Measurements from ENCODE around the gene CDH23. TPM values are rescaled to one million over a fixed set of nuclear protein-coding genes. Genes with fewer than 3 reads are reported as not detected.

The CDH23 gene
- total RNA-seq, 1 donor from 2014 or later, result 4.5 TPM

DNA sequence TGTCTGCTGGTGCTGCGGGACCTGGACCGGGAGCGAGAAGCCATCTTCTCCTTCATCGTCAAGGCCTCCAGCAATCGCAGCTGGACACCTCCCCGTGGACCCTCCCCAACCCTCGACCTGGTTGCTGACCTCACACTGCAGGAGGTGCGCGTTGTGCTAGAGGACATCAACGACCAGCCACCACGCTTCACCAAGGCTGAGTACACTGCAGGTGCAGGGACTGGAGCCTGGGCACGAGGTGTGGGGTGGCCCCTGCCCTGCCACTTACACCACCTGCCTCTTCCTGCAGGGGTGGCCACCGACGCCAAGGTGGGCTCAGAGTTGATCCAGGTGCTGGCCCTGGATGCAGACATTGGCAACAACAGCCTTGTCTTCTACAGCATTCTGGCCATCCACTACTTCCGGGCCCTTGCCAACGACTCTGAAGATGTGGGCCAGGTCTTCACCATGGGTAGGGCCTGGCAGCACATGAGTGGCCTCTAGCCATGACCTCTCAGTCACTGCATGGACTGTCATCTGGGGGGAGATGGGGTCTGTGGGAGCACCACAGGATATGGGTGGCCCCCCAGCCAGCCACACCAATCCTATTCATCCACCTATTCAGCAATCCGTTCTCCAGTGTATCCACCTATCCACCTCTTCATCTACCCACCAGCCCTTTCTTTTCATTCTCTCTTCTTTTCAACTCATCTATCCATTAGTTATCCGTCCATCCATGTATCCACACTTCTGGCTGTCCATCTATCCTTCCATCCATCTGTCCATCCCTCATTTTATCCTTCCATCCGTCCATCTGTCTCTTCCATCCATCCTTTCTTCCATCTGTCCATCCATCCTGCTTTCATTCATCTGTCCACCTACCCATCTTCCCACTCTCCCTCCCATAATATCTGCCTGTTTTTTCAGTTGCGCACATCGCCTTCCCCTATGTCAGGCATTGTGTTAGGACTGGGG lies 411.1 kb downstream of the CDH23 start:
- intact Hi-C loops (cut with micrococcal nuclease), result no loop called here
- no peaks in the 10 kb centered on the region for H3K36me3 ChIP-seq
- no peak overlapping the region for H3K27ac ChIP-seq (replicated peaks)
- H3K4me3 ChIP-seq, result no peak overlapping the region
- DNase-seq, result no peak
- H3K27me3 ChIP-seq (ENCODE audit: low read depth), result peaks cover 17% of the 10 kb centered on the region
- peaks cover 10% of the 10 kb centered on the region for H3K4me1 ChIP-seq
- no peak for TF ChIP-seq CTCF (IDR thresholded peaks at IDR 0.05; ENCODE audit: borderline replicate concordance)
- no peaks in the 10 kb centered on the region for H3K9me3 ChIP-seq (replicated peaks)

DNA sequence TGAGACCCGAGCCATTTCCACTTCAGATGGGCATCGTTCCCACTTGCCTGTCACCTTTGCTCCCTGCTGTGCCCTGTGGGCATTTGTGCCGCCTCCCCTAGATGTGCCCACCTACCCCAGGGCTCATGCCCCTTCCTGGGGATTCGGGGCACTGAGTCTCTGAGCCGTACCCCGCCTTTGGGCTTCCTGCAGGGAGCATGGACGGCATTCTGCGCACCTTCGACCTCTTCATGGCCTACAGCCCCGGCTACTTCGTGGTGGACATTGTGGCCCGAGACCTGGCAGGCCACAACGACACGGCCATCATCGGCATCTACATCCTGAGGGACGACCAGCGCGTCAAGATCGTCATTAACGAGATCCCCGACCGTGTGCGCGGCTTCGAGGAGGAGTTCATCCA lies 412.9 kb downstream of the CDH23 start:
- no peak for DNase-seq
- no peak overlapping the region for H3K27ac ChIP-seq (replicated peaks)

GRCh38 chr10:71810048-71810750 lies 413.5 kb downstream of the CDH23 start:
- H3K36me3 ChIP-seq, result peaks cover 6% of the 10 kb centered on the region
- intact Hi-C loops (cut with micrococcal nuclease), result loop anchor here (10.0 kb wide), 1 partner anchor 425 kb away; no protein-coding TSS in a partner anchor
- peaks cover 19% of the 10 kb centered on the region for H3K4me1 ChIP-seq
- no peaks in the 10 kb centered on the region for H3K9me3 ChIP-seq (replicated peaks)
- peaks cover 17% of the 10 kb centered on the region for H3K27me3 ChIP-seq (ENCODE audit: low read depth)
- TF ChIP-seq CTCF (IDR thresholded peaks at IDR 0.05; ENCODE audit: borderline replicate concordance), result no peak
- no peak overlapping the region for H3K4me3 ChIP-seq
- H3K27ac ChIP-seq (replicated peaks), result no peak overlapping the region
- DNase-seq, result no peak

More for the DNA sequence above, 412.9 kb downstream of the CDH23 start:
- no peaks in the 10 kb centered on the region for H3K9me3 ChIP-seq (replicated peaks)
- H3K36me3 ChIP-seq, result peaks cover under 1% of the 10 kb centered on the region
- peaks cover 19% of the 10 kb centered on the region for H3K4me1 ChIP-seq
- no peak for TF ChIP-seq CTCF (IDR thresholded peaks at IDR 0.05; ENCODE audit: borderline replicate concordance)
- no peak overlapping the region for H3K4me3 ChIP-seq
- H3K27me3 ChIP-seq (ENCODE audit: low read depth), result peaks cover 17% of the 10 kb centered on the region
- intact Hi-C loops (cut with micrococcal nuclease), result loop anchor here (10.0 kb wide), 1 partner anchor 425 kb away; no protein-coding TSS in a partner anchor

DNA sequence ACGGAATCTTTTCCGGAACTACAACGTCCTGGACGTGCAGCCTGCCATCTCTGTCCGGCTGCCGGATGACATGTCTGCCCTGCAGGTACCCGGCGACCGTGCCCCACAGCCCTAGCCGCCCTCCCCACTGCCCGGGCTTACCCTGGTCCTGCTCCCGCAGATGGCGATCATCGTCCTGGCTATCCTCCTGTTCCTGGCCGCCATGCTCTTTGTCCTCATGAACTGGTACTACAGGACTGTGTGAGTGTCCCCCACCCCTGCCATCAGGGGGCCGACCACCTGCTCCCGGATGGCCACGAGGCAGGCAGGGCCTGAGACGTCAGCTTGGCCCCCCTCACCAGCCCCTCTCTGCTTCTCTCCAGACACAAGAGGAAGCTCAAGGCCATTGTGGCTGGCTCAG lies 414.6 kb downstream of the CDH23 start:
- intact Hi-C loops (cut with micrococcal nuclease), result loop anchor here (10.0 kb wide), 1 partner anchor 427 kb away; no protein-coding TSS in a partner anchor
- no peak for DNase-seq

More for the DNA sequence above, 414.6 kb downstream of the CDH23 start:
- H3K27me3 ChIP-seq (ENCODE audit: low read depth), result peaks cover 17% of the 10 kb centered on the region
- TF ChIP-seq CTCF (IDR thresholded peaks at IDR 0.05; ENCODE audit: borderline replicate concordance), result no peak
- H3K27ac ChIP-seq (replicated peaks), result no peak overlapping the region
- H3K9me3 ChIP-seq (replicated peaks), result no peaks in the 10 kb centered on the region
- H3K4me3 ChIP-seq, result no peak overlapping the region
- H3K36me3 ChIP-seq, result peaks cover 18% of the 10 kb centered on the region
- peaks cover 25% of the 10 kb centered on the region for H3K4me1 ChIP-seq
